Large intestine (tissue), 3 donors: ENCODE measurements around the gene FBRS. TPM values are rescaled to one million over a fixed set of nuclear protein-coding genes. Genes with fewer than 3 reads are reported as not detected.

Experiments
- DNase-seq, 2 donors: peaks; one replicate each; pipeline versions ENCODE4 v3.0.0 to v3.0.0-alpha.2; 2013
- H3K27ac ChIP-seq: one replicate; pipeline ENCODE4 v1.5.1; 2013; ENCODE audit warnings: low read length
- H3K27me3 ChIP-seq: 2 replicates; pipeline ENCODE4 v1.6.1; 2013; ENCODE audit warnings: low read length; ENCODE audit not compliant: control insufficient read depth, insufficient read depth
- H3K36me3 ChIP-seq: 2 replicates; pipeline ENCODE4 v1.6.1; 2013; ENCODE audit warnings: low read length; ENCODE audit not compliant: control insufficient read depth, insufficient read depth
- H3K4me1 ChIP-seq: one replicate; pipeline ENCODE4 v1.6.1; 2013; ENCODE audit warnings: low read length; ENCODE audit not compliant: control insufficient read depth, insufficient read depth
- H3K4me3 ChIP-seq: one replicate; pipeline ENCODE4 v1.5.1; 2013; ENCODE audit warnings: low read length
- H3K9me3 ChIP-seq: one replicate; pipeline ENCODE4 v1.6.1; 2013; ENCODE audit warnings: mild to moderate bottlenecking, low read depth, low read length, moderate library complexity; ENCODE audit not compliant: control insufficient read depth
- WGBS: methylation state at CpG from one replicate; pipeline ENCODE4 v1.1.5; 2013; ENCODE audit warnings: low lambda C conversion rate; ENCODE audit not compliant: insufficient coverage; 5-methylcytosine and 5-hydroxymethylcytosine counted together
- polyA plus RNA-seq: library from polyadenylated mRNA; unstranded; fragments of 120-200 nt; gene quantifications from one replicate; pipeline ENCODE4 v1.2.1, GENCODE V29; 2013

The FBRS gene
- polyA plus RNA-seq, 1 donor, result 97.6 TPM

GRCh38 chr16:30665155-30665829 is 7.1 kb downstream of the FBRS start:
- no peak for DNase-seq
- no peaks in the 10 kb centered on the region for H3K9me3 ChIP-seq
- peaks cover 87% of the 10 kb centered on the region for H3K36me3 ChIP-seq
- H3K4me3 ChIP-seq, result no peak overlapping the region
- no CpG with 5 or more reads among the region's 22 CpGs for WGBS
- peaks cover 37% of the 10 kb centered on the region for H3K4me1 ChIP-seq
- no peaks in the 10 kb centered on the region for H3K27me3 ChIP-seq
- H3K27ac ChIP-seq, result no peak overlapping the region

GRCh38 chr16:30665830-30666190 is 7.6 kb downstream of the FBRS start:
- peaks cover 32% of the 10 kb centered on the region for H3K4me1 ChIP-seq
- H3K27ac ChIP-seq, result no peak overlapping the region
- H3K36me3 ChIP-seq, result peaks cover 90% of the 10 kb centered on the region
- H3K9me3 ChIP-seq, result no peaks in the 10 kb centered on the region
- no peak for DNase-seq
- no peaks in the 10 kb centered on the region for H3K27me3 ChIP-seq
- no peak overlapping the region for H3K4me3 ChIP-seq
- no CpG with 5 or more reads among the region's 4 CpGs for WGBS

GRCh38 chr16:30666681-30667080 is 8.4 kb downstream of the FBRS start:
- Histone ChIP-seq H3K4me3 (no peak overlapping the region), H3K4me1 (peaks cover 27% of the 10 kb centered on the region), H3K36me3 (peaks cover 87% of the 10 kb centered on the region), H3K27me3 (no peaks in the 10 kb centered on the region), H3K27ac (no peak overlapping the region), H3K9me3 (no peaks in the 10 kb centered on the region)
- no peak for DNase-seq
- whole genome bisulfite sequencing, result 80% methylated on average over 1 of the region's 7 CpGs

- Histone ChIP-seq H3K4me3 (no peak overlapping the region), H3K4me1 (peaks cover 19% of the 10 kb centered on the region), H3K27me3 (no peaks in the 10 kb centered on the region), H3K36me3 (peaks cover 79% of the 10 kb centered on the region), H3K9me3 (no peaks in the 10 kb centered on the region), H3K27ac (no peak overlapping the region)
- no CpG with 5 or more reads among the region's 11 CpGs for WGBS
- no peak for DNase-seq
Observed at GRCh38 chr16:30667361-30667905, 9.2 kb downstream of the FBRS start.

- Histone ChIP-seq H3K27me3 (no peaks in the 10 kb centered on the region), H3K4me1 (peaks cover 15% of the 10 kb centered on the region), H3K27ac (no peak overlapping the region), H3K36me3 (peaks cover 70% of the 10 kb centered on the region), H3K4me3 (no peak overlapping the region), H3K9me3 (no peaks in the 10 kb centered on the region)
- WGBS, result no CpG with 5 or more reads among the region's 12 CpGs
- no peak for DNase-seq
Observed at GRCh38 chr16:30668393-30668792, 10.2 kb downstream of the FBRS start.

GRCh38 chr16:30669026-30669902 is 11.0 kb downstream of the FBRS start:
- Histone ChIP-seq H3K4me1 (peaks cover 15% of the 10 kb centered on the region), H3K27me3 (no peaks in the 10 kb centered on the region), H3K4me3 (no peak overlapping the region), H3K36me3 (peaks cover 62% of the 10 kb centered on the region), H3K9me3 (no peaks in the 10 kb centered on the region), H3K27ac (peak overlapping the region; percentile 49)
- WGBS, result 60% methylated on average over 1 of the region's 41 CpGs
- DNase-seq, result no peak

- Histone ChIP-seq H3K4me3 (no peak overlapping the region), H3K9me3 (no peaks in the 10 kb centered on the region), H3K27me3 (no peaks in the 10 kb centered on the region), H3K27ac (peak overlapping the region; percentile 49), H3K4me1 (peaks cover 15% of the 10 kb centered on the region), H3K36me3 (peaks cover 54% of the 10 kb centered on the region)
- WGBS, result no CpG with 5 or more reads among the region's 14 CpGs
- peak in 1 of 2 donors; percentile 73 for DNase-seq
Observed at GRCh38 chr16:30669903-30670824, 11.9 kb downstream of the FBRS start.

GRCh38 chr16:30675143-30675542 is 16.9 kb downstream of the FBRS start:
- H3K4me1 ChIP-seq, result peaks cover 4% of the 10 kb centered on the region
- 100% methylated on average over 3 of the region's 10 CpGs for WGBS
- no peak overlapping the region for H3K27ac ChIP-seq
- H3K4me3 ChIP-seq, result no peak overlapping the region
- H3K9me3 ChIP-seq, result no peaks in the 10 kb centered on the region
- H3K27me3 ChIP-seq, result no peaks in the 10 kb centered on the region
- DNase-seq, result no peak
- H3K36me3 ChIP-seq, result peaks cover 7% of the 10 kb centered on the region

GRCh38 chr16:30677931-30678585 is 19.8 kb downstream of the FBRS start:
- no peak for DNase-seq
- WGBS, result 100% methylated on average over 1 of the region's 11 CpGs

More at GRCh38 chr16:30677931-30678585, 19.8 kb downstream of the FBRS start:
- Histone ChIP-seq H3K36me3 (no peaks in the 10 kb centered on the region), H3K4me1 (peaks cover 4% of the 10 kb centered on the region), H3K27me3 (no peaks in the 10 kb centered on the region), H3K4me3 (no peak overlapping the region), H3K9me3 (no peaks in the 10 kb centered on the region), H3K27ac (no peak overlapping the region)
